Cardiac muscle cell (in vitro differentiated cells and primary cell): ENCODE results near the gene GUF1. TPM values are rescaled to one million over a fixed set of nuclear protein-coding genes. Genes with fewer than 3 reads are reported as not detected.
A peak's percentile ranks its signal among the peaks of the same experiment; 100 is the strongest.

Experiments
- DNase-seq, 2 donors: peaks; one replicate each; pipeline versions ENCODE4 v3.0.0 to v3.0.0-alpha.2; 2010 to 2017; ENCODE audit warnings: low read depth in 1 of 2, low spot score in 1 of 2
- H3K27ac ChIP-seq: fragments of 200-600 bp; sonication (generic); 2 replicates; pipeline ENCODE4 v1.5.1; 2016
- H3K27me3 ChIP-seq: fragments of 200-600 bp; sonication (generic); 2 replicates; pipeline ENCODE4 v1.6.0; 2016; ENCODE audit warnings: control low read depth
- H3K36me3 ChIP-seq: fragments of 200-600 bp; sonication (generic); 2 replicates; pipeline ENCODE4 v1.5.1; 2016; ENCODE audit warnings: control low read depth
- H3K4me1 ChIP-seq: fragments of 200-600 bp; sonication (generic); 2 replicates; pipeline ENCODE4 v1.8.1; 2017; ENCODE audit warnings: low read depth, mild to moderate bottlenecking, mixed run types
- H3K4me3 ChIP-seq: fragments of 200-600 bp; sonication (generic); 2 replicates; pipeline ENCODE4 v1.5.1; 2016; ENCODE audit warnings: mild to moderate bottlenecking
- H3K9me3 ChIP-seq: fragments of 200-600 bp; sonication (generic); 2 replicates; pipeline ENCODE4 v1.5.1; 2017; ENCODE audit warnings: low read depth, mild to moderate bottlenecking, control low read depth
- CTCF ChIP-seq: IDR thresholded peaks from 2 replicates; pipeline ENCODE4 v1.5.1; 2012; ENCODE audit warnings: low read depth, mild to moderate bottlenecking, low read length
- polyA plus RNA-seq: library from polyadenylated mRNA; unstranded; fragments of >200 nt; fragmentation: Nextera tagmentation; extraction: Ambion mirVana; gene quantifications from 2 replicates; pipeline ENCODE4 v1.2.1, GENCODE V29; 2016
- total RNA-seq: library from RNA; depleted of rRNA; stranded (reverse); fragments of >200 nt; gene quantifications from 2 replicates; pipeline ENCODE4 v1.2.3, GENCODE V29; 2016

Gene GUF1
- total RNA-seq: 17.5 and 18.4 TPM in 2 replicates
- 19.5 and 25.1 TPM in 2 replicates for polyA plus RNA-seq

GRCh38 chr4:44678094-44679041, at the start of gene GUF1:
GUF1 (plus strand) TSS chr4:44678420; CDS start chr4:44678623, 203 bp downstream.
- peak; percentile 2 for TF ChIP-seq CTCF
- Histone ChIP-seq H3K4me1 (peaks cover 10% of the 10 kb centered on the region), H3K9me3 (no peaks in the 10 kb centered on the region), H3K27ac (peak within 1 kb of the TSS; percentile 90), H3K4me3 (peak within 1 kb of the TSS; percentile 58), H3K36me3 (peaks cover 15% of the 10 kb centered on the region), H3K27me3 (no peaks in the 10 kb centered on the region)
- peak; percentile 92 to 93 for DNase-seq

- no peaks in the 10 kb centered on the region for H3K4me1 ChIP-seq
- no peaks in the 10 kb centered on the region for H3K27me3 ChIP-seq
- H3K27ac ChIP-seq: no peak overlapping the region
- DNase-seq: peak; percentile 64 to 71
- no peaks in the 10 kb centered on the region for H3K9me3 ChIP-seq
- no peak overlapping the region for H3K4me3 ChIP-seq
- no peaks in the 10 kb centered on the region for H3K36me3 ChIP-seq
- TF ChIP-seq CTCF: peak; percentile 70
These were observed 48.8 kb upstream of the GUF1 start for GRCh38 chr4:44629280-44629866.

- Histone ChIP-seq H3K27me3 (no peaks in the 10 kb centered on the region), H3K4me1 (no peaks in the 10 kb centered on the region), H3K36me3 (no peaks in the 10 kb centered on the region), H3K4me3 (no peak overlapping the region), H3K27ac (no peak overlapping the region), H3K9me3 (no peaks in the 10 kb centered on the region)
- TF ChIP-seq CTCF: peak; percentile 7
- no peak for DNase-seq
These were observed 46.1 kb upstream of the GUF1 start for GRCh38 chr4:44632089-44632488.

- Histone ChIP-seq H3K4me1 (no peaks in the 10 kb centered on the region), H3K36me3 (no peaks in the 10 kb centered on the region), H3K9me3 (no peaks in the 10 kb centered on the region), H3K27ac (no peak overlapping the region), H3K4me3 (no peak overlapping the region), H3K27me3 (no peaks in the 10 kb centered on the region)
- DNase-seq: no peak
- no peak for TF ChIP-seq CTCF
These were observed 45.5 kb upstream of the GUF1 start for GRCh38 chr4:44632733-44633132.

- no peak for DNase-seq
- Histone ChIP-seq H3K27ac (no peak overlapping the region), H3K4me1 (no peaks in the 10 kb centered on the region), H3K4me3 (no peak overlapping the region), H3K27me3 (no peaks in the 10 kb centered on the region), H3K9me3 (no peaks in the 10 kb centered on the region), H3K36me3 (no peaks in the 10 kb centered on the region)
- TF ChIP-seq CTCF: no peak
These were observed 40.1 kb upstream of the GUF1 start for GRCh38 chr4:44638091-44638490.
